ENCODE data around the gene CDH19. TPM values are rescaled to one million over a fixed set of nuclear protein-coding genes. Genes with fewer than 3 reads are reported as not detected.

The CDH19 gene
- polyA plus RNA-seq (2014; cell fraction: cytosol; rRNA removed): not detected in 2 replicates
- polyA plus RNA-seq (2014; cell fraction: nucleus; rRNA removed): not detected in 2 replicates

DNA sequence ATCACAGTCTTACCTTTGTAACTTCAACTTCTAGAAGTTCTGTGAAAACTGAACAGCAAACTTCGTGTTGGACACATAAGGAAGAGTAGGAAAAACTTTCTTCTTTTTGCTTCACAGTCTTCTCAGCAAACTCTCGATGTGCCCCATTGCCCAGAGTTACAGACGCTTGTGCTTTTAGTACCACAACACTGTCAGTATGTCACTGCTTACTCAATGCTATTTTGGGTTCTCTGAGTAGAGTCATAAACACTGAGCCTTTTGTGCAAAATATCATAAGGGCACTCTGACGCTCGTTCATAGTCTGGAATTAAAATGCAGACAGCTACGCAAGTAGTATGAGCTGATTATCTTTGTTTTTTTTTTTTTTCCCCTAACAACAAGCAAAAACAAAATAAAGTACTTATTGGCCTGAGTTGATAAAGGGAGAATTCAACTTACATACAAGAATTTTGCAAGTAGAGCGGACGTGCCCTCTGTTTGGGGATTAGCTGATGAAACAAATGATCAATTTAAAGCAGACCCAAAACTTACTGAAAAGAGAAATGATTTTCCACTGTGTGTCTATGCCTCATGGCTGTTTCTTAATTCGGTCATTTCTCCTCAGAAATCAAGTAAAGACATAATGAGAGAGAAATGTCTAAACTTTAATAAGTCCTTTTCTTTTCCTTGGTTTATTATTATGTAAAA is at the start of gene CDH19:
TSS of gene CDH19 (minus strand) at position 150 of the 687 bp plus-strand sequence. CDS start 31,886 bp downstream, outside the sequence.
- no peak for DNase-seq (ENCODE audit: low spot score)

DNA sequence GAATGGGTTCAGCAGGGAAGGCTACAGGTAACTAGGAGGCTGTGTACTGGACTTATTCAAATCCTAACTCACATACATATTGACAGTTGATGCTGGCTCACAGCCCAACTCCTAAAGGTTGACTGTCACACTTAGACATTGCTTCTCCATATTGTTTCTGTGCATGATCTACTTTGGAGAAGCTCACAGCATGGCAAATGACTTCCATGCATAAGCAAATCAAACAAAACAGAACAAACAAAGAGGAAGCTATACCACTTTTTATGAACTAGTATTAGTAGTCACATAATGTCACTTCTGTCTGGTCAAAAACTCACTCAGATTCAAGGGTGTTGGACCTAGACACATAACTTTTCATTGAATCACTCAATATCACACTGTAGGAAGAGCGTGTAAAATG is 43.8 kb upstream of the CDH19 start:
- no peak for DNase-seq (ENCODE audit: low spot score)

- no peak for DNase-seq (ENCODE audit: low spot score)
Measured at GRCh38 chr18:66646609-66647008, 42.7 kb upstream of the CDH19 start.

DNA sequence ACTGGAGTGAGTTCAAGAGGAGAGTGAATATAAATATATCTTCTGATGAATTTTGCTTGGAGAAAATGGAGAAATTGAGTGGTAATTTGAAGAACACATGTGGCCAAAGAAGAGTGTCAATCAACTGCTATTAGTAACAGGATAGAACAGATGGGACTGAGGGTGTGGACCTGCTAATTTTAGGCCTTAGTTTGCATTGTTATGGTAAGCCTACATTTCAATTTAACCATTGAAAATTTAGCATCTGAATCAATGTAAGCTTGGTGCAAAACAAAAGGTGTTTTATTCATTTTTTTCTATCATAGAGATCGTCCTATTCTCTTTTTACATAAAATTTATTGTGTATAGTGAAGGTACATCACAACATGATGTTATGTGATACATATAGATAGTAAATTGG is 42.1 kb upstream of the CDH19 start:
- no peak for DNase-seq (ENCODE audit: low spot score)

DNA sequence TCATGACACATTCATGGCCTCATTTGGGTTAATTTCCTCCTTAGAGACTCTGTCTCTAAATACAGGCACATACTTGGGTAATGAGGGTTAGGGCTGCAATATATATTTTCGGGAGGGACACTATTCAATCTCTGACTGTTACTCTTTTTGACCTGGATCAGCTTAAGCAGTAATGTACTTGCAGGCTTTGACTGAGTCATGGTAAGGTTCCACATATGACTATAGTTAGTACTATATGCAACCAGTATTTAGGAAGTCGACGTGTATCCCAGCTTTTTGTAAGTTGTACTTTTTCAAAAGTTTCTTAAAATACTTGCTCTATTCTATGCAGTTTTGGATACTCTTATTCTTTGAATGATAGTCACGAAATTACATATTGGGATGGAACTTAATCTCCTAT is 37.2 kb upstream of the CDH19 start:
- no peak for DNase-seq (ENCODE audit: low spot score)

- DNase-seq (ENCODE audit: low spot score): no peak
Measured at GRCh38 chr18:66640431-66640830, 36.5 kb upstream of the CDH19 start.

DNA sequence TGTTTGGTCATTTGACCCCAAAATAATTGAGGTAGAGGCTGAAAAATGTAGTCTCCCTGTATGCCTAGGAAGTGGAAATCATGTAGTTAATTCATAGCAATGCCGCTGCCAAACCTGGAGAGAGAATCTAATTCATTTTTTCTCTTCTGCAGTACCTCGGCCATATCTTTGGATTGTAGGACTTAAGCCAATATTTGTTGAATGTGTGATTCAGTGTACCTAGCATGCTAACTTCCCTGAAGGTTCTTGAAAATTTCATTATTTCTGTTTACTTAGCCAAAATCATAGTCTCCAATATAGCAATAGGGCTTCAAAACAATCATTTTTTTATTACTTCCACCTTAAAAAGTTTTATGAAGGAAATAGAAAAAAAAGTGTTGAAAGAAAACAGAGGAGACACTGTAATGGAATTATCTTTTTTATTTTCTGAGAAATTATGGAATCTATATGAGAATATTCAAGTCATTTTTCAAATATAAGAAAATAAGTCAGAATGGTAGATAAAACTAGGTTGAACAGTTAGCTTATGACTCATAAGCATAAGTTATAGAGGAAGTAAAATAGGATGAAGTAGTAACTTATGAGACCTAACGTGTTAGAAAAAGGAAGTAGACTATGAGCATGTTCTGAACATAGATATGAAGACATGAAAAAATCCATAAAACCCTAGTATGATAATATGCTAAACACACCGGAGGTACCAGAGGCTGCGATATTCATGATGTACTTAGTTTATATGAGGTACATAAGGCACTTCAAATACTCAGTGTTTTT is 35.2 kb upstream of the CDH19 start:
- DNase-seq (ENCODE audit: low spot score): no peak

DNA sequence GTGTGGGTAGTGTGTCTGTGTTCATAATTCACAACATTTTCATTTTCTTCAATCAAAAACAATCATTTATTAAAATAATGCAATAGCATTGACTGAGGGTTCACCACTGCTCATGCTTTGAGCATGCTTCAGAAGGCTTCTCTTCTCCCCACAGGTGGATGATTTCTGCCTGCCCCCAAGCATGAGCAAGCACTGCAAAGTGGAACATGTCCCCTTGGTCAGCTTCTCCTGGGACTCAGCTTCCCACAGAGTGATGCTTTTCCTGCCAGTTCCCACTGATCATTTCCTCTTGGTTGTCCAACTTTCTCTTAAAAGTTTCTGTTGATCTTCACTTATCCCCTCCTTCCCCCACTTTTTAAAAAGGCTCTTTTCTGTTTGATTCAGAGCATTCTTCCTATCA is 31.5 kb upstream of the CDH19 start:
- no peak for DNase-seq (ENCODE audit: low spot score)

GRCh38 chr18:66632756-66633155 is 28.9 kb upstream of the CDH19 start:
- DNase-seq (ENCODE audit: low spot score): no peak

GRCh38 chr18:66630831-66631230 is 26.9 kb upstream of the CDH19 start:
- no peak for DNase-seq (ENCODE audit: low spot score)

GRCh38 chr18:66623821-66624220 is 19.9 kb upstream of the CDH19 start:
- DNase-seq (ENCODE audit: low spot score): no peak

DNA sequence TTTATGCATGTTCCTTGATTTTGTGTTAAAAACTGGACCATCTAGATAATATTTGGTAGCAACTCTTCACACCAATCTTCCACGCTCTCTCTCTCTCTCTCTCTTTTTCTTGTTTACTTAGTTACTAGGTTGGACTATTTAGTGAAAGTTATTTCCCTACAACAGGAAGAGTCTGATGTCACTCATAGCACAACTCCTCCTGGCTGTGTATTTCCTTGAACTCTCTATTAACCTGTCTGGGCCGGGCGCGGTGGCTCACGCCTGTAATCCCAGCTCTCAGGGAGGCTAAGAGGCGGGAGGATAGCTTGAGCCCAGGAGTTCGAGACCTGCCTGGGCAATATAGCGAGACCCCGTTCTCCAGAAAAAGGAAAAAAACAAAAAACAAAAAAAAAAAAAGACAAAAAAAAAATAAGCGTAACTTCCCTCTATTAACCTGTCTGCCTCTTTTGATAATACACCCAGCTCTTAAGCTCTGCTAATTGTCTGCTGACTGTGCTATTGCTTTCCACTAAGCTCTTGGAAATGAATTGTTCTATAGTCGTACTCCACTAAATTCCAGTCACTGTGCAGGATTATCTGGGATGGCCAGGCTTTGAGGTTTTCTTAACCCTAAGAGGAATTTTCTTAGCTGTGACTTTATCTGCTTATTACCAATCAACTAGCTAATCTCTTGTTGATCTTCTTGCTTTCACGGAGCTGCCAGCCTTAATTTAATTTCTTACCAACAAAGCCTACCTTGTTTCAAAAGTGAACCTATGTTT is 18.1 kb upstream of the CDH19 start:
- no peak for DNase-seq (ENCODE audit: low spot score)

- peak; percentile 21 for DNase-seq (ENCODE audit: low spot score)
Measured at GRCh38 chr18:66616523-66616983, 12.7 kb upstream of the CDH19 start.

DNA sequence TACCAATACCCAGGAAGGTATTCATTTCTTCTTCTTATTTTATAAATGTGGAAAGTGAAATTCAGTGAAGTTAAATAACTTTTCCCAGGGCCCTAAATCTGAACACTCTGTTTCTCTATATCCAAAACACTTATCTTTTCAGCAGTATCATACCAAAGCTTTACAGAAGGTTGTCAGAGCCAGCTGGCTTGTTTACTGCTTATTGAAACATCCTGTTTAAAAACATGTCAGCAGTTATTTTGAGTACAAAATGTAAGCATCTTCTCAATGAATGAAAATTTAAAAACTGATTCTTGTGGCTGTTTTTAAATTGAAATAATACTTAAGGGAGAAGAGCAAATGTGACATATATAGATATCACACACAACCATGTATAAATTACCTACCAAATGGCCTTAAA is 11.3 kb upstream of the CDH19 start:
- DNase-seq (ENCODE audit: low spot score): no peak

DNA sequence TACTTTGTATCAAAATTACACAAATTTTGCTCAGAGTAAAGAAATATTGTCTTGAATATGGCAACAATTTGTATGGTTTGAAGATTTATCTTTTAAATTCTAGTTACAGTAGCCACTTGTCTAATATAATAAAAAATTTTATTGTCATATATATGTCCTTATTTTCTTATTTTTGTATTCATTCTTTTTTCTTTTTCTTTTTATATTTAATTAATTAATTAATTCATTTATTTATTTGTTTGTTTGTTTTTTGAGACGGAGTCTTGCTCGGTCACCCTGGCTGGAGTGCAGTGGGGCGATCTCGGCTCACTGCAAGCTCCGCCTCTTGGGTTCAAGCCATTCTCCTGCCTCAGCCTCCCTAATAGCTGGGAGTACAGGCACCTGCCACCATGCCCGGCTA is 3.7 kb upstream of the CDH19 start:
- DNase-seq (ENCODE audit: low spot score): no peak

GRCh38 chr18:66601649-66602048 is 2.2 kb downstream of the CDH19 start:
- no peak for DNase-seq (ENCODE audit: low spot score)

DNA sequence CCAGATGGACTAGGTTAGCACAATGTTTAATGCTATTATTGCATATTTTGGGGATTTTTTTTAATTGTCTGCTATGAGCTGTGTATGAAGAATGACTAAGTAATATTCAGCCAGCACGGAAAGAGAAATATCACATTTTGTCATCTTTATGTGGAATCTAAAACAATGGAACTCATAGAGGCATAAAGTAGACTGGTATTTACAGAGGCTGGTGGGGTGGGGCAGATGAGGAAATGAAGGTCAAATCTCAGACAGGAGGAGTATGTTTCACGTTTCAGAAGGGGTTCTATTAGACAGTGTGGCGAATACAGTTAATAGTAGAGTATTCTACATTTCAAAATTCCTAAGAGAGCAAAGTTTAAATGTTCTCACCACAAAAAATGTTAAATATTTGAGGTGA is 4.7 kb downstream of the CDH19 start:
- no peak for DNase-seq (ENCODE audit: low spot score)

- DNase-seq (ENCODE audit: low spot score): no peak
Measured at GRCh38 chr18:66587430-66587829, 16.5 kb downstream of the CDH19 start.

DNA sequence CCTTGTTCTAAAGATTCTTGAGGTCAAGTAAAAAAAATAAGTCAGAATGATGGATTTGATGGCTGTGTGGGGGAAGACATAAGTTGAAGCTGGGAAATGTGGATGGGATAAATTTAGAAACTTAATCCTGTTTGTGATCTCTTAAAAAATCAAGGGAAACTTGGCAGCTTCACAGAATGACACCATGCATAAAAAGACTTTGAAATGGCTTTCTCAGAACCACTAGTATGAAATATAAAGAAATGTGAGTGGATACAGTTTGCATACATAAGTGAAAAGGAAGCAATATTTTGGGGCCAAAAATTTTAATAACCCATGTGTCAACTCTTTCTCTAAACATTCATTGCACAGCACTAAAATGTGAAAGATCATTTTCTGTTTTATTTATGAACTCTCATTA is 21.7 kb downstream of the CDH19 start:
- no peak for DNase-seq (ENCODE audit: low spot score)

DNA sequence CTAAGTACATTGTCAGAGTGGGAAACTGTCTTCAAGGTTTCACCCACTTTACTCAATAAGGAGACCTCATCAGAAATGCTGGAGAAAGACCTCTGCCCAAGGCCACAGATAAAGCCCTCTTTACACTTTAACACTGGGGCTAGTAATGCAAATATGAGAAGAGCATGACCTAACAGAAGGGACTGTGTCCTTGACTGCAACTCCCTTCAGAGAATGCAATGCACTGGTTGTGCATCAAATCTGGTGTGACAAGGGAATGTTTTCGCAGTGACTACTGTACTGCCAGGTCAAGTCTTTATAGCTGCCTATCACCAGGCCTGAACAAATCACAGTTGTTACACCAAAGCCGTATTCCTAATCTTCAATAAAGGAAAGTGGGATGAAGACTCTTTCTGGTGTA is 28.6 kb downstream of the CDH19 start:
- DNase-seq (ENCODE audit: low spot score): no peak

GRCh38 chr18:66571845-66572244 is 32.0 kb downstream of the CDH19 start:
- DNase-seq (ENCODE audit: low spot score): no peak

DNA sequence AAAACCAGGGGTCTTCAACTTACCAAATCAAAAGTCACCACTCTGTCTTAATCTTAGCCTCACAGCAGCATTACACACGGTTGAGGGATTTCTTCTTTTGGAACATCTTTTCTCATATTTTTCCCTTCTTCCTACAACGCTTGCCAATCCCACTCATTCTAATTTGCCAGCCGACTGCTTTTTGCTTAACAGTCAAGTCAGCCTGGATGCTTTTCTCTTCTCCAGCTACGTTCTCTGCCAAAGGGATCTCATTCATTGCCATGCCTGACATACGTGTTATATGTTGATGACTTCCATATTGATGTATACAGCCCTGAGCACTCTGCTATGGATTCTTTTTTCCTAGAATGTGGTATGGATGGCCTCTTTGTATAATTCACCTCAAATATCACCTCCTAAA is 37.3 kb downstream of the CDH19 start:
- no peak for DNase-seq (ENCODE audit: low spot score)
